Measurements from ENCODE around the gene ITLN2. TPM values are rescaled to one million over a fixed set of nuclear protein-coding genes. Genes with fewer than 3 reads are reported as not detected.

The ITLN2 gene
- total RNA-seq (10 to 100 TPM in 1 of 2 donors, 1 to 10 TPM in 1; 1.6 to 13.8 TPM), polyA plus RNA-seq (10 to 100 TPM in 1 of 2 donors, 1 to 10 TPM in 1; 9.0 to 23.7 TPM)
- long read RNA-seq, donor 1: 0 reads
- long read RNA-seq, donor 2: 0 reads
- long read RNA-seq, donor 3: 0 reads
- long read RNA-seq, donor 4: 0 reads
- long read RNA-seq, donor 5: 0 reads

DNA sequence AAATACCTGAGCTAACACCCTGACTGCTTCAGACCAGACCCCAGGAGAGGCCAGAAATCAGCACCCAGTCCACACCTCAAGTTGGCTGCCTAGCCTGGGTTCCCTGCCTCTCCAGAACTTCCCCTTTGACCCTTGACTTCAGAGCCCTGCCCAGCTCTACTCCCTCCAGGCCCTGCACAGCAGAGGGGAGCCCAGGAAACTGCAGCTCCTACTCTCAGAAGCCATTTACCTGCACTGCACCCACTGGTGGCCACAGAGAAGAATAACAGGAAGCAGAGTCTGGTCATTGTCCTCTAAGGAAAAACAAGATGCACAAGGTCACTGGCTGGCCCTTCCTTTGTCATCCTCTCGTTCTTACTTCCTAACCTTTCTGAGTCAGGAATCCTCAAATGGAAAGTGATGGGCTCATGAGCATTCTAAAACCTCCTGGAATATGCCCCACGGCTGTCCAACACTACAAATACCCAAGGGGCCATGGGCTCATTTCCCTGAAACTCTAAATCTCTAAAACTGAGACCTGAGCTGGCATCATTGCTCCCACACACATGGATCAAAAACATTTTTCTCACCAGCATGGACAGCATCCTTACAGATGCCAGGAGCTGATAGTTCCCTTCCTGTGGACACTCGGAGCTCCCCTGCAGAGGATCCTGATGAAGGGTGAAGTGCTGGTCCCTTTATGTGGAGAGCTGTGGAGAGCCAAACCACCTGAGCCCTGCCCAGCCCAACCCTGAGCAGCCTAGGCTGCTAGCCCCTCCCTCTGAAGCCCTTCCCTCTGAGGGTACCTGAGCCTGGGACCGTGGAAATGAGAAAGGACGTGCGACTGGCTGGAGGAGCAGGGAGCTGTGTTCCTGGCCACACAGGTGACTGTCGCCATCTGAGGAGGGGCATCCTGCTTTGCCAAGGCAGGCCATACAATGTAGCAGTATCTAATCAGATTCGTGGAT lies at the start of gene ITLN2:
TSS of gene ITLN2 (minus strand) at position 652 of the 947 bp plus-strand sequence. CDS start at position 584, 68 bp downstream.
- Histone ChIP-seq H3K27me3 (ENCODE audit: control insufficient read depth in 3 of 3, insufficient read depth in 3 of 3, low read length in 2 of 3) (no peaks in the 10 kb centered on the region), H3K4me1 (ENCODE audit: control insufficient read depth in 5 of 5, insufficient read depth in 5 of 5, low read length in 5 of 5) (peaks cover 0 to 8% (median 0%) of the 10 kb centered on the region in 5 donors), H3K9ac (ENCODE audit: insufficient read depth in 1 of 2, low read length in 2 of 2) (no peak within 1 kb of the TSS), H3K27ac (ENCODE audit: low read depth in 1 of 2, low read length in 1 of 2) (no peak within 1 kb of the TSS), H3K9me3 (ENCODE audit: control insufficient read depth in 4 of 4, insufficient read depth in 3 of 4, low read length in 3 of 4) (no peaks in the 10 kb centered on the region), H3K4me3 (no peak within 1 kb of the TSS), H3K36me3 (ENCODE audit: control insufficient read depth in 4 of 4, insufficient read depth in 4 of 4, low read length in 4 of 4) (no peaks in the 10 kb centered on the region)
- DNase-seq: peak; percentile 22 to 25 (median 25)
- TF ChIP-seq, protein P1, sequence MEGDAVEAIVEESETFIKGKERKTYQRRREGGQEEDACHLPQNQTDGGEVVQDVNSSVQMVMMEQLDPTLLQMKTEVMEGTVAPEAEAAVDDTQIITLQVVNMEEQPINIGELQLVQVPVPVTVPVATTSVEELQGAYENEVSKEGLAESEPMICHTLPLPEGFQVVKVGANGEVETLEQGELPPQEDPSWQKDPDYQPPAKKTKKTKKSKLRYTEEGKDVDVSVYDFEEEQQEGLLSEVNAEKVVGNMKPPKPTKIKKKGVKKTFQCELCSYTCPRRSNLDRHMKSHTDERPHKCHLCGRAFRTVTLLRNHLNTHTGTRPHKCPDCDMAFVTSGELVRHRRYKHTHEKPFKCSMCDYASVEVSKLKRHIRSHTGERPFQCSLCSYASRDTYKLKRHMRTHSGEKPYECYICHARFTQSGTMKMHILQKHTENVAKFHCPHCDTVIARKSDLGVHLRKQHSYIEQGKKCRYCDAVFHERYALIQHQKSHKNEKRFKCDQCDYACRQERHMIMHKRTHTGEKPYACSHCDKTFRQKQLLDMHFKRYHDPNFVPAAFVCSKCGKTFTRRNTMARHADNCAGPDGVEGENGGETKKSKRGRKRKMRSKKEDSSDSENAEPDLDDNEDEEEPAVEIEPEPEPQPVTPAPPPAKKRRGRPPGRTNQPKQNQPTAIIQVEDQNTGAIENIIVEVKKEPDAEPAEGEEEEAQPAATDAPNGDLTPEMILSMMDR (IDR thresholded peaks at IDR 0.05; ENCODE audit: control extremely low read depth, extremely low read depth): peak; percentile 20
- WGBS, 2 donors: 82 to 87% methylated on average over 8 of the region's 8 CpGs
- no peak for ATAC-seq (ENCODE audit: insufficient read depth, low FRiP score)

DNA sequence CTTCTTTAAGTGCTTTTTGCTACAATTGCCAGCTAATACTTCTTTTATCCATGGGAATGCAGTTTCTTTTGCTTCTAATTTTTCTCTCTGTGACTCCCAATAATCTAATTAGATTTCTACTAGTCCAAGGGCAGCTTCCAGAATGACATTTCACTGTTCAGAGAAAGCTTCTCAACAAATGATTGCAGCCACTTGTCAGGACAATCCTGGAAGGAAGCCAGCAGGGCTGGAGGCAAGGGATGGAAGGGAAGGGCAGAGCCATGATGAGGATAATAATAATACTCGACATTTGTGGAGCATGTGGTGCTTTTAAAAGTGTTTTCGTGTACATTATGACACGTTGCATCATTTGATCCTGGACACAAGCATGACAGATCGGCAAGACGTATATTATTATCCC lies 46.9 kb upstream of the ITLN2 start:
- no peaks in the 10 kb centered on the region for H3K27me3 ChIP-seq (ENCODE audit: control insufficient read depth in 3 of 3, insufficient read depth in 3 of 3, low read length in 2 of 3)
- H3K4me3 ChIP-seq: no peak overlapping the region
- 51 to 78% methylated on average over 5 of the region's 5 CpGs for WGBS, 2 donors
- no peak for ATAC-seq (ENCODE audit: insufficient read depth, low FRiP score)
- DNase-seq: peak in 1 of 3 donors; percentile 38
- no peak overlapping the region for H3K9ac ChIP-seq (ENCODE audit: insufficient read depth in 1 of 2, low read length in 2 of 2)
- peaks cover 0 to 25% (median 1%) of the 10 kb centered on the region in 4 donors for H3K36me3 ChIP-seq (ENCODE audit: control insufficient read depth in 4 of 4, insufficient read depth in 4 of 4, low read length in 4 of 4)
- TF ChIP-seq, protein P1 (IDR thresholded peaks at IDR 0.05; ENCODE audit: control extremely low read depth, extremely low read depth): no peak
- no peak overlapping the region for H3K27ac ChIP-seq (ENCODE audit: low read depth in 1 of 2, low read length in 1 of 2)
- H3K9me3 ChIP-seq (ENCODE audit: control insufficient read depth in 4 of 4, insufficient read depth in 3 of 4, low read length in 3 of 4): no peaks in the 10 kb centered on the region
- peaks cover 0 to 8% (median 0%) of the 10 kb centered on the region in 5 donors for H3K4me1 ChIP-seq (ENCODE audit: control insufficient read depth in 5 of 5, insufficient read depth in 5 of 5, low read length in 5 of 5)

DNA sequence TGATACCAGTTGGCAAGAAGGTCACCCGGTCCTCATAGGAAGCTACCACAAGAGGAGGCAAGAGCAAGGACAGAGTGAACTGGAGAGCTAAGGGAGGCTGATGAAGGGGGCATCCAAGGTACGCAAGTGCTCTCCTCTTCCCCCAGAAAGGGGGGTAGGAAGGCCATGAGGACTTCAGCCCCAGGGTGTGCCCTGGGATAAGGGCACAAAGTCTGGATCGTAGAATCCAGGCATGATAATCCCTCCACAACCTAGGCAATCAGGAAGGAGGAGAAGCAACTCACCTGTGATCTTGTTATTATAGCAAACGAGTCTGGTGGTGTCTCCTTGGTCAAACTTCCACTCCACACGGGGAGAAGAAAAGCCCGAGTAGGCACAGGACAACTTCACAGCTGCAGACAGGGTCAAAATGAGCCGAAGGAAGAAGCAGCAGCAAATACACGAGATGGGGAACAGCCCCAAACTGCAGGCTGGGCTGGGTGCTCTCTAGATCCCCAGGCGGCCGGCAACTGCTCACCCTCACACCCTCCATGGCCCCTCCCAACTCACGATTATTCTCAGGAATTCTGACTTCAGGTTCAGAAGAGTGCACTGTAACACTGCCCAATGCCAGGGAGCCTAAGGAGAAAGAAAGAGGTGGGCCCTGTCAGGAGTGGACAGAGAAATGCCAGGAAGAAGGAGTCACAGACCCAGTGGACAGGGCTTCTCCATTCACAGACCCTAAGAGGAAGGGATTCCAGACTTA lies 46.3 kb upstream of the ITLN2 start:
- H3K9ac ChIP-seq (ENCODE audit: insufficient read depth in 1 of 2, low read length in 2 of 2): no peak overlapping the region
- H3K27ac ChIP-seq (ENCODE audit: low read depth in 1 of 2, low read length in 1 of 2): no peak overlapping the region
- no peaks in the 10 kb centered on the region for H3K9me3 ChIP-seq (ENCODE audit: control insufficient read depth in 4 of 4, insufficient read depth in 3 of 4, low read length in 3 of 4)
- WGBS, 2 donors: 78 to 88% methylated on average over 11 of the region's 11 CpGs
- H3K4me3 ChIP-seq: no peak overlapping the region
- peaks cover 0 to 8% (median 0%) of the 10 kb centered on the region in 5 donors for H3K4me1 ChIP-seq (ENCODE audit: control insufficient read depth in 5 of 5, insufficient read depth in 5 of 5, low read length in 5 of 5)
- TF ChIP-seq, protein P1 (IDR thresholded peaks at IDR 0.05; ENCODE audit: control extremely low read depth, extremely low read depth): no peak
- DNase-seq (no peak), ATAC-seq (ENCODE audit: insufficient read depth, low FRiP score) (no peak)
- H3K36me3 ChIP-seq (ENCODE audit: control insufficient read depth in 4 of 4, insufficient read depth in 4 of 4, low read length in 4 of 4): peaks cover 0 to 25% (median 1%) of the 10 kb centered on the region in 4 donors
- H3K27me3 ChIP-seq (ENCODE audit: control insufficient read depth in 3 of 3, insufficient read depth in 3 of 3, low read length in 2 of 3): no peaks in the 10 kb centered on the region
